ENCODE data around the gene LRRC32. TPM values are rescaled to one million over a fixed set of nuclear protein-coding genes. Genes with fewer than 3 reads are reported as not detected.

The LRRC32 gene
- total RNA-seq, 1 experiment from 2014 or later = not detected

- ChIA-PET POLR2A (ENCODE audit: unreplicated experiment) (no interaction called here), CTCF (no interaction called here)
- no peaks in the 10 kb centered on the region for H4K20me1 ChIP-seq (ENCODE audit: low read length)
- no peak for DNase-seq
- TF ChIP-seq, protein P1, sequence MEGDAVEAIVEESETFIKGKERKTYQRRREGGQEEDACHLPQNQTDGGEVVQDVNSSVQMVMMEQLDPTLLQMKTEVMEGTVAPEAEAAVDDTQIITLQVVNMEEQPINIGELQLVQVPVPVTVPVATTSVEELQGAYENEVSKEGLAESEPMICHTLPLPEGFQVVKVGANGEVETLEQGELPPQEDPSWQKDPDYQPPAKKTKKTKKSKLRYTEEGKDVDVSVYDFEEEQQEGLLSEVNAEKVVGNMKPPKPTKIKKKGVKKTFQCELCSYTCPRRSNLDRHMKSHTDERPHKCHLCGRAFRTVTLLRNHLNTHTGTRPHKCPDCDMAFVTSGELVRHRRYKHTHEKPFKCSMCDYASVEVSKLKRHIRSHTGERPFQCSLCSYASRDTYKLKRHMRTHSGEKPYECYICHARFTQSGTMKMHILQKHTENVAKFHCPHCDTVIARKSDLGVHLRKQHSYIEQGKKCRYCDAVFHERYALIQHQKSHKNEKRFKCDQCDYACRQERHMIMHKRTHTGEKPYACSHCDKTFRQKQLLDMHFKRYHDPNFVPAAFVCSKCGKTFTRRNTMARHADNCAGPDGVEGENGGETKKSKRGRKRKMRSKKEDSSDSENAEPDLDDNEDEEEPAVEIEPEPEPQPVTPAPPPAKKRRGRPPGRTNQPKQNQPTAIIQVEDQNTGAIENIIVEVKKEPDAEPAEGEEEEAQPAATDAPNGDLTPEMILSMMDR (conservative IDR thresholded peaks at IDR 0.05; ENCODE audit: low read depth, low read length) = no peak
- TF ChIP-seq EZH2 (IDR thresholded peaks at IDR 0.05; ENCODE audit: low read length, unreplicated experiment) (no peak), EZH2phosphoT487 (IDR thresholded peaks at IDR 0.05; ENCODE audit: borderline replicate concordance, low read length) (no peak)
- H3K27me3 ChIP-seq (ENCODE audit: low read length) = peaks cover 28% of the 10 kb centered on the region
- BruUV-seq (replicated peaks) = no TSS peak
- H3K4me2 ChIP-seq (ENCODE audit: low read length) = no peak overlapping the region
- no peak for ATAC-seq
- H3F3A ChIP-seq (ENCODE audit: low read length, unreplicated experiment) = no peaks in the 10 kb centered on the region
- no peak overlapping the region for H3K9ac ChIP-seq (ENCODE audit: low read length)
- intact Hi-C loops (cut with micrococcal nuclease) = no loop called here
- H3K4me3 ChIP-seq (ENCODE audit: low read length) = no peak overlapping the region
- no peaks in the 10 kb centered on the region for H3K79me2 ChIP-seq (ENCODE audit: low read length)
- no peaks in the 10 kb centered on the region for H3K36me3 ChIP-seq (ENCODE audit: low read depth, low read length)
- no peaks in the 10 kb centered on the region for H3K9me2 ChIP-seq (replicated peaks; ENCODE audit: low read length)
- no peaks in the 10 kb centered on the region for H3K4me1 ChIP-seq (ENCODE audit: insufficient read depth, low read length)
- no peaks in the 10 kb centered on the region for H3K9me3 ChIP-seq (ENCODE audit: low read length)
- no peak overlapping the region for H3K27ac ChIP-seq (ENCODE audit: low read length)
- H2AFZ ChIP-seq (ENCODE audit: low read length) = no peak overlapping the region
Measured at GRCh38 chr11:76637491-76638269, 32.9 kb downstream of the LRRC32 start.

DNA sequence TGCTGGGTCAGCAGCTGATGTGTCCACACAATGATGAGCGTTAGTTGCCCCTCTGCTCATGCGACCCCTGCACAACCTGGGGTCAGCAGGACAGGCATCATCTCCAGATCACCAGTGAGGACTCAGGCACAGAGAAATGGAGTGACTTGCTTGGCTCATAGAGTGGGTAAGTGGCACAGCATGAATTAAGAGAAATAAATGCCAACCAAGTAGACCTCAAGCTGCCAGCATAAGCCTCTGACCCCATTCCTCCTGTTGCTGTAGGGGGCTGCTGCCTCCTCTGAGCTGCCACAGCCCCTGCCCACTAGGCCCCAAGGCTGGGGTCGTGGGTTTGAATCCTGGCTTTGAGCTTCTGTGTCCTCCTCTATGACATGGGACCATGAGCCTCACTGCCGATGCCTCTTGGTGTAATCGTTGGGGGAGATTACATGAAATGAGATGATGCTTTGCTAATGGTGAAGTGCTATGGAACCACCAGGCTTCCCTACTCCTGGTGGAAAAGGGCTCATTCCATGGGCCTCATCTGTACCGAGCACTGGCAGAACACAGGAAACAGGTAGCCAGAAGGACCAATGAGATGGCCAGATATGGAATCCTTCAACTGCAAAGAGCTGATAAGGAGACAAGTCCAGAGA lies 33.6 kb downstream of the LRRC32 start:
- Histone ChIP-seq H3K9me3 (ENCODE audit: low read length) (no peaks in the 10 kb centered on the region), H3K4me1 (ENCODE audit: insufficient read depth, low read length) (no peaks in the 10 kb centered on the region), H4K20me1 (ENCODE audit: low read length) (no peaks in the 10 kb centered on the region), H3K9ac (ENCODE audit: low read length) (no peak overlapping the region), H3K36me3 (ENCODE audit: low read depth, low read length) (no peaks in the 10 kb centered on the region), H3F3A (ENCODE audit: low read length, unreplicated experiment) (no peaks in the 10 kb centered on the region), H3K79me2 (ENCODE audit: low read length) (no peaks in the 10 kb centered on the region), H3K4me3 (ENCODE audit: low read length) (no peak overlapping the region), H3K9me2 (replicated peaks; ENCODE audit: low read length) (no peaks in the 10 kb centered on the region), H3K27ac (ENCODE audit: low read length) (no peak overlapping the region), H2AFZ (ENCODE audit: low read length) (no peak overlapping the region), H3K4me2 (ENCODE audit: low read length) (no peak overlapping the region), H3K27me3 (ENCODE audit: low read length) (peaks cover 28% of the 10 kb centered on the region)
- TF ChIP-seq, protein P1 (conservative IDR thresholded peaks at IDR 0.05; ENCODE audit: low read depth, low read length) = no peak
- TF ChIP-seq EZH2 (IDR thresholded peaks at IDR 0.05; ENCODE audit: low read length, unreplicated experiment) = no peak
- TF ChIP-seq EZH2phosphoT487 (IDR thresholded peaks at IDR 0.05; ENCODE audit: borderline replicate concordance, low read length) = no peak
- ATAC-seq (no peak), DNase-seq (no peak)
- intact Hi-C loops (cut with micrococcal nuclease) = no loop called here
- ChIA-PET POLR2A (ENCODE audit: unreplicated experiment) (no interaction called here), CTCF (no interaction called here)
- BruUV-seq (replicated peaks) = no TSS peak

Measured in PC-3 (cell line).